ENCODE data around the gene CNOT4. TPM values are rescaled to one million over a fixed set of nuclear protein-coding genes. Genes with fewer than 3 reads are reported as not detected.
"Not testable (repeated sequence)": the region's sequence is repeated elsewhere in the genome, so short reads cannot be mapped to it uniquely, and the experiment has no call there.

The CNOT4 gene
- total RNA-seq, 1 donor from 2014 or later: 32.1 TPM

DNA sequence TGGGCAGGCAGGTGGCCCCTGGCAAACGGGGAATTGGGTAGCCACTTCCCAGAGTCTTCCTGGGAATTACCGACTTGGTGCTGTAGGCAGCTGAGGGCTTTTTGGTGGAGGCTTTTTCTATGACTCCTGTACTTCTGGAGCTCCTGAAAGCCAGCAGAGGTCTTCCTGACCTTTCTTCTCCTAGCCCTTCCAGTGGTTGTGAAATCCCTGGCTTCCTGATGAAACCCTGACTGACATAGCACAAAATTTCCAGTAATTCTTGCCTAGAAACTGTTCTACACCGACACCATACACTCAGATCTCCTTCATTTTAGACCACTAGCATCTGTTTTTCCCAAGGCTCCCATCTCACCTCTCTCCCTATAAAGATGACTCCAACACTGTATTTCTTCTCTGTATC lies 156.1 kb downstream of the CNOT4 start:
- no peak for DNase-seq (ENCODE audit: extremely low spot score, unreplicated experiment)
- Mint-ChIP-seq H3K4me3 (no peak overlapping the region), H3K9me3 (no peaks in the 10 kb centered on the region), H3K4me1 (ENCODE audit: unreplicated experiment) (no peaks in the 10 kb centered on the region), H3K27ac (no peak overlapping the region), H3K36me3 (no peaks in the 10 kb centered on the region), H3K27me3 (peaks cover 9% of the 10 kb centered on the region)
- TF ChIP-seq, protein P1, sequence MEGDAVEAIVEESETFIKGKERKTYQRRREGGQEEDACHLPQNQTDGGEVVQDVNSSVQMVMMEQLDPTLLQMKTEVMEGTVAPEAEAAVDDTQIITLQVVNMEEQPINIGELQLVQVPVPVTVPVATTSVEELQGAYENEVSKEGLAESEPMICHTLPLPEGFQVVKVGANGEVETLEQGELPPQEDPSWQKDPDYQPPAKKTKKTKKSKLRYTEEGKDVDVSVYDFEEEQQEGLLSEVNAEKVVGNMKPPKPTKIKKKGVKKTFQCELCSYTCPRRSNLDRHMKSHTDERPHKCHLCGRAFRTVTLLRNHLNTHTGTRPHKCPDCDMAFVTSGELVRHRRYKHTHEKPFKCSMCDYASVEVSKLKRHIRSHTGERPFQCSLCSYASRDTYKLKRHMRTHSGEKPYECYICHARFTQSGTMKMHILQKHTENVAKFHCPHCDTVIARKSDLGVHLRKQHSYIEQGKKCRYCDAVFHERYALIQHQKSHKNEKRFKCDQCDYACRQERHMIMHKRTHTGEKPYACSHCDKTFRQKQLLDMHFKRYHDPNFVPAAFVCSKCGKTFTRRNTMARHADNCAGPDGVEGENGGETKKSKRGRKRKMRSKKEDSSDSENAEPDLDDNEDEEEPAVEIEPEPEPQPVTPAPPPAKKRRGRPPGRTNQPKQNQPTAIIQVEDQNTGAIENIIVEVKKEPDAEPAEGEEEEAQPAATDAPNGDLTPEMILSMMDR (conservative IDR thresholded peaks at IDR 0.05): no peak

DNA sequence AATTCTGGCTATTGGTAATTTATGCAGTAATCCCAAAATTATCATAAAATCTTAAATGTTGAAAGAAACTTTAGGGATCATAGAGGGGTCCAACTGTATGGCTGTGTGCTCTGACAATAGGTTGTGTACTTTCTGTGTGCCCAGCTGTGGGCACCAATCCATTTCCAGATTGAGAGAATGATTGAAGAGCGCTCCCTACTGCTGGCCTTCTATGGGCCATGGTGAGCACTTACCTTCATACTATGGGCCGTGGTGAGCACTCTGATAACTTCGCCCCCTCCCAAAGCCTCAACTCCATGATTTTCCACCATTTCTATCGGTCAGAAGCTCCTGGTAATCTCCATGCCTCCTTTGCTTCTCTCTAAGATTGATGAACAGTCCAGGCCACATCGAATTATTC lies 157.6 kb downstream of the CNOT4 start:
- H3K27ac Mint-ChIP-seq: no peak overlapping the region
- H3K4me1 Mint-ChIP-seq (ENCODE audit: unreplicated experiment): no peaks in the 10 kb centered on the region
- no peak for DNase-seq (ENCODE audit: extremely low spot score, unreplicated experiment)
- H3K4me3 Mint-ChIP-seq: no peak overlapping the region
- H3K27me3 Mint-ChIP-seq: peaks cover 9% of the 10 kb centered on the region
- TF ChIP-seq, protein P1 (conservative IDR thresholded peaks at IDR 0.05): no peak
- no peaks in the 10 kb centered on the region for H3K9me3 Mint-ChIP-seq
- H3K36me3 Mint-ChIP-seq: no peaks in the 10 kb centered on the region

GRCh38 chr7:135351070-135351469 lies 158.8 kb downstream of the CNOT4 start:
- H3K27me3 Mint-ChIP-seq; H3K4me3 Mint-ChIP-seq; H3K4me1 Mint-ChIP-seq (ENCODE audit: unreplicated experiment); H3K36me3 Mint-ChIP-seq; H3K27ac Mint-ChIP-seq; H3K9me3 Mint-ChIP-seq; DNase-seq (ENCODE audit: extremely low spot score, unreplicated experiment): not testable (repeated sequence)

DNA sequence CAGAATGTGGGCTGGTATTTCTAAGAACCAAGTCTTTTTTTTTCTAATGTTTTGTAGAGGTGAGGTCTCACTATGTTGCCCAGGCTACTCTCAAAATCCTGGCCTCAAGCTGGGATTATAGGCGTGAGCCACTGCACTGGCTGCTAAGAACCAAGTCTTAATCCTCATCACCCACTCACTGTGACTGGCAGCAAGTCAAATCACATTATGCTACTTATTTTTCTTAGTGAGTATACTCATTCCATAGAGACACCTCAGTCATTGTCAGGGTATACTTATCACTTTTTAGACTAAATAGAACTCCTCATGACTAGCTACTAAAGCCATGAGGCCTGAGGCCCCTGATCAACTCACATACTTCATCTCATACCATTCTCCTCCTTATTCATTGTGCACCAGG lies 160.2 kb downstream of the CNOT4 start:
- no peak overlapping the region for H3K27ac Mint-ChIP-seq
- TF ChIP-seq, protein P1 (conservative IDR thresholded peaks at IDR 0.05): no peak
- H3K4me1 Mint-ChIP-seq (ENCODE audit: unreplicated experiment): no peaks in the 10 kb centered on the region
- H3K36me3 Mint-ChIP-seq: no peaks in the 10 kb centered on the region
- H3K9me3 Mint-ChIP-seq: no peaks in the 10 kb centered on the region
- H3K4me3 Mint-ChIP-seq: no peak overlapping the region
- H3K27me3 Mint-ChIP-seq: peaks cover 11% of the 10 kb centered on the region
- no peak for DNase-seq (ENCODE audit: extremely low spot score, unreplicated experiment)

- no peak for DNase-seq (ENCODE audit: extremely low spot score, unreplicated experiment)
- H3K9me3 Mint-ChIP-seq: no peaks in the 10 kb centered on the region
- H3K4me1 Mint-ChIP-seq (ENCODE audit: unreplicated experiment): no peaks in the 10 kb centered on the region
- peaks cover 11% of the 10 kb centered on the region for H3K27me3 Mint-ChIP-seq
- H3K4me3 Mint-ChIP-seq: no peak overlapping the region
- TF ChIP-seq, protein P1 (conservative IDR thresholded peaks at IDR 0.05): no peak
- no peaks in the 10 kb centered on the region for H3K36me3 Mint-ChIP-seq
- no peak overlapping the region for H3K27ac Mint-ChIP-seq
Observed at GRCh38 chr7:135348493-135348892, 161.4 kb downstream of the CNOT4 start.

- no peak overlapping the region for H3K4me3 Mint-ChIP-seq
- no peak for DNase-seq (ENCODE audit: extremely low spot score, unreplicated experiment)
- peaks cover 15% of the 10 kb centered on the region for H3K27me3 Mint-ChIP-seq
- no peaks in the 10 kb centered on the region for H3K4me1 Mint-ChIP-seq (ENCODE audit: unreplicated experiment)
- H3K9me3 Mint-ChIP-seq: no peaks in the 10 kb centered on the region
- H3K27ac Mint-ChIP-seq: no peak overlapping the region
- TF ChIP-seq, protein P1 (conservative IDR thresholded peaks at IDR 0.05): no peak
- H3K36me3 Mint-ChIP-seq: no peaks in the 10 kb centered on the region
Observed at GRCh38 chr7:135343361-135343760, 166.5 kb downstream of the CNOT4 start.

All from type B pancreatic cell (in vitro differentiated cells).